B cell (primary cell): ENCODE results near the gene SGCA.
A peak's percentile ranks its signal among the peaks of the same experiment; 100 is the strongest.

Source experiments
- EZH2 ChIP-seq: IDR thresholded peaks from 2 replicates; pipeline ENCODE4 v1.6.1; 2012; ENCODE audit warnings: borderline replicate concordance, low read depth, mild to moderate bottlenecking, moderate library complexity, low read length; ENCODE audit not compliant: insufficient read depth, poor library complexity, severe bottlenecking
- TF ChIP-seq, protein P1 (sequence below): fragments of 200-600 bp; IDR thresholded peaks from one replicate; pipeline ENCODE4 v1.8.0; 2022; ENCODE audit warnings: antibody characterized with exemption, mild to moderate bottlenecking

GRCh38 chr17:50117202-50118051 is 48.4 kb upstream of the SGCA start:
- TF ChIP-seq, protein P1, sequence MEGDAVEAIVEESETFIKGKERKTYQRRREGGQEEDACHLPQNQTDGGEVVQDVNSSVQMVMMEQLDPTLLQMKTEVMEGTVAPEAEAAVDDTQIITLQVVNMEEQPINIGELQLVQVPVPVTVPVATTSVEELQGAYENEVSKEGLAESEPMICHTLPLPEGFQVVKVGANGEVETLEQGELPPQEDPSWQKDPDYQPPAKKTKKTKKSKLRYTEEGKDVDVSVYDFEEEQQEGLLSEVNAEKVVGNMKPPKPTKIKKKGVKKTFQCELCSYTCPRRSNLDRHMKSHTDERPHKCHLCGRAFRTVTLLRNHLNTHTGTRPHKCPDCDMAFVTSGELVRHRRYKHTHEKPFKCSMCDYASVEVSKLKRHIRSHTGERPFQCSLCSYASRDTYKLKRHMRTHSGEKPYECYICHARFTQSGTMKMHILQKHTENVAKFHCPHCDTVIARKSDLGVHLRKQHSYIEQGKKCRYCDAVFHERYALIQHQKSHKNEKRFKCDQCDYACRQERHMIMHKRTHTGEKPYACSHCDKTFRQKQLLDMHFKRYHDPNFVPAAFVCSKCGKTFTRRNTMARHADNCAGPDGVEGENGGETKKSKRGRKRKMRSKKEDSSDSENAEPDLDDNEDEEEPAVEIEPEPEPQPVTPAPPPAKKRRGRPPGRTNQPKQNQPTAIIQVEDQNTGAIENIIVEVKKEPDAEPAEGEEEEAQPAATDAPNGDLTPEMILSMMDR = peak; percentile 63
- no peak for TF ChIP-seq EZH2
